ENCODE measurements around the gene CSF3.
"Not testable (repeated sequence)": the region's sequence is repeated elsewhere in the genome, so short reads cannot be mapped to it uniquely, and the experiment has no call there.

DNA sequence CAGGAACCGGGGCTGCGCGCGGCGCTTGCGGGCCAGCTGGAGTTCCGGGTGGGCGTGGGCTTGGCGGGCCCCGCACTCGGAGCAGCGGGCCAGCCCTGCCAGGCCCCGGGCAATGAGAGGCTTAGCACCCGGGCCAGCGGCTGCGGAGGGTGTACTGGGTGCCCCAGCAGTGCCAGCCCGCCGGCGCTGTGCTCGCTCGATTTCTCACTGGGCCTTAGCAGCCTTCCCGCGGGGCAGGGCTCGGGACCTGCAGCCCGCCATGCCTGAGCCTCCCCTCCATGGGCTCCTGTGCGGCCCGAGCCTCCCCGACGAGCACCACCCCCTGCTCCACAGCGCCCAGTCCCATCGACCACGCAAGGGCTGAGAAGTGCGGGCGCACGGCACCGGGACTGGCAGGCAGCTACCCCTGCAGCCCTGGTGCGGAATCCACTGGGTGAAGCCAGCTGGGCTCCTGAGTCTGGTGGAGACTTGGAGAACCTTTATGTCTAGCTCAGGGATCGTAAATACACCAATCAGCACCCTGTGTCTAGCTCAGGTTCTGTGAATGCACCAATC lies 4.2 kb upstream of the CSF3 start:
- not testable (repeated sequence) for TF ChIP-seq PRDM15 (CRISPR knock-in tag; IDR thresholded peaks at IDR 0.05); CTCF (IDR thresholded peaks at IDR 0.05); MAX (CRISPR knock-in tag; IDR thresholded peaks at IDR 0.05); CREB1 (CRISPR knock-in tag; IDR thresholded peaks at IDR 0.05); FOXP4 (CRISPR knock-in tag; IDR thresholded peaks at IDR 0.05); MLX (CRISPR knock-in tag; IDR thresholded peaks at IDR 0.05); ZNF232 (CRISPR knock-in tag; IDR thresholded peaks at IDR 0.05); USF1 (CRISPR knock-in tag; IDR thresholded peaks at IDR 0.05); TEAD1 (CRISPR knock-in tag; IDR thresholded peaks at IDR 0.05); MYBL2 (CRISPR knock-in tag; IDR thresholded peaks at IDR 0.05); IRF2 (CRISPR knock-in tag; IDR thresholded peaks at IDR 0.05; ENCODE audit: borderline replicate concordance, low read depth); SOX15 (CRISPR knock-in tag; IDR thresholded peaks at IDR 0.05); SP1 (CRISPR knock-in tag; conservative IDR thresholded peaks at IDR 0.05)
